Measurements from ENCODE around the gene PCSK1. TPM values are rescaled to one million over a fixed set of nuclear protein-coding genes. Genes with fewer than 3 reads are reported as not detected.
"Not testable (repeated sequence)": the region's sequence is repeated elsewhere in the genome, so short reads cannot be mapped to it uniquely, and the experiment has no call there.

The PCSK1 gene
- total RNA-seq, 1 donor from 2014 or later, result 0.18 TPM

- no peak for TF ChIP-seq CTCF (IDR thresholded peaks at IDR 0.05)
- Histone ChIP-seq H3K4me3 (no peak overlapping the region), H3K9me3 (no peaks in the 10 kb centered on the region), H3K27me3 (ENCODE audit: low read depth) (no peaks in the 10 kb centered on the region), H3K27ac (no peak overlapping the region), H3K36me3 (no peaks in the 10 kb centered on the region), H3K4me1 (no peaks in the 10 kb centered on the region)
- intact Hi-C loops (cut with DNase I), result no loop called here
- ATAC-seq (no peak), DNase-seq (no peak)
Observed at GRCh38 chr5:96374653-96375052, 58.4 kb downstream of the PCSK1 start.

- intact Hi-C loops (cut with DNase I), result no loop called here
- H3K4me3 ChIP-seq, result no peak overlapping the region
- H3K9me3 ChIP-seq, result no peaks in the 10 kb centered on the region
- no peak overlapping the region for H3K27ac ChIP-seq
- no peaks in the 10 kb centered on the region for H3K4me1 ChIP-seq
- no peaks in the 10 kb centered on the region for H3K36me3 ChIP-seq
- DNase-seq (no peak), ATAC-seq (no peak)
- no peak for TF ChIP-seq CTCF (IDR thresholded peaks at IDR 0.05)
- H3K27me3 ChIP-seq (ENCODE audit: low read depth), result no peaks in the 10 kb centered on the region
Observed at GRCh38 chr5:96373381-96373733, 59.7 kb downstream of the PCSK1 start.

GRCh38 chr5:96372726-96373380 lies 60.2 kb downstream of the PCSK1 start:
- Histone ChIP-seq H3K9me3 (no peaks in the 10 kb centered on the region), H3K27me3 (ENCODE audit: low read depth) (no peaks in the 10 kb centered on the region), H3K4me1 (no peaks in the 10 kb centered on the region), H3K27ac (no peak overlapping the region), H3K4me3 (no peak overlapping the region), H3K36me3 (no peaks in the 10 kb centered on the region)
- intact Hi-C loops (cut with DNase I), result no loop called here
- no peak for TF ChIP-seq CTCF (IDR thresholded peaks at IDR 0.05)
- DNase-seq, result no peak
- no peak for ATAC-seq

- no peaks in the 10 kb centered on the region for H3K36me3 ChIP-seq
- H3K4me1 ChIP-seq, result no peaks in the 10 kb centered on the region
- no peaks in the 10 kb centered on the region for H3K27me3 ChIP-seq (ENCODE audit: low read depth)
- H3K27ac ChIP-seq, result no peak overlapping the region
- H3K4me3 ChIP-seq, result no peak overlapping the region
- H3K9me3 ChIP-seq, result no peaks in the 10 kb centered on the region
- DNase-seq (no peak), ATAC-seq (no peak)
- TF ChIP-seq CTCF (IDR thresholded peaks at IDR 0.05), result no peak
- intact Hi-C loops (cut with DNase I), result no loop called here
Observed at GRCh38 chr5:96370976-96371375, 62.1 kb downstream of the PCSK1 start.

- H3K9me3 ChIP-seq; H3K36me3 ChIP-seq; H3K27me3 ChIP-seq (ENCODE audit: low read depth); H3K27ac ChIP-seq; H3K4me1 ChIP-seq; intact Hi-C loops (cut with DNase I); ATAC-seq; H3K4me3 ChIP-seq; DNase-seq: not testable (repeated sequence)
Observed at GRCh38 chr5:96367337-96367736, 65.7 kb downstream of the PCSK1 start.

GRCh38 chr5:96354237-96354636 lies 78.8 kb downstream of the PCSK1 start:
- Histone ChIP-seq H3K27ac (no peak overlapping the region), H3K9me3 (no peaks in the 10 kb centered on the region), H3K27me3 (ENCODE audit: low read depth) (no peaks in the 10 kb centered on the region), H3K36me3 (no peaks in the 10 kb centered on the region), H3K4me3 (no peak overlapping the region), H3K4me1 (no peaks in the 10 kb centered on the region)
- no peak for ATAC-seq
- intact Hi-C loops (cut with DNase I), result no loop called here
- no peak for TF ChIP-seq CTCF (IDR thresholded peaks at IDR 0.05)
- DNase-seq, result no peak

All from lower lobe of right lung (tissue), 2 donors.